NCI-H1092 (cell line): ENCODE data around the gene NKPD1.

Experiments
- DNase-seq: peaks from one replicate; lab custom pipeline; 2025; lab: John Stamatoyannopoulos, UW

NKPD1 gene

DNA sequence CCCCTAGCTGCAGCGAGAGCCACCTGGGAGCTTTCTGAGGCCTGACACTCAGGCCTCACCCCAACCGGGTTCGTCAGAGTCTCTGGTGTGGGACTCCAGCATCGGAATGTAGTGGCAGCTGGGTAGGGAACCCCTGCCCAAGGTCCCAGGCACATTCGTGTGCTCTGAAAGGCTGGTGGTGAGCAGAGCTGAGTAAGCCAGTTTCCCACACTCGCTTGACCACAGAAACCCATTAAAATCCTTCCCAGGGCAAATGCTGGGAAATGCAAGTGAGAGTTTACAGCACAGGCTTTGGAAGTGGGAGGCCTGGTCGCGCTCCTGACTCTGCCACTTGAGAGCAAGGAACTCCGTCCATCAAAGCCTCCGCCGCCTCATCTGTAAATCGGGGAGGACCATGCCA, 13.0 kb upstream of the NKPD1 start:
- DNase-seq, result no peak

DNA sequence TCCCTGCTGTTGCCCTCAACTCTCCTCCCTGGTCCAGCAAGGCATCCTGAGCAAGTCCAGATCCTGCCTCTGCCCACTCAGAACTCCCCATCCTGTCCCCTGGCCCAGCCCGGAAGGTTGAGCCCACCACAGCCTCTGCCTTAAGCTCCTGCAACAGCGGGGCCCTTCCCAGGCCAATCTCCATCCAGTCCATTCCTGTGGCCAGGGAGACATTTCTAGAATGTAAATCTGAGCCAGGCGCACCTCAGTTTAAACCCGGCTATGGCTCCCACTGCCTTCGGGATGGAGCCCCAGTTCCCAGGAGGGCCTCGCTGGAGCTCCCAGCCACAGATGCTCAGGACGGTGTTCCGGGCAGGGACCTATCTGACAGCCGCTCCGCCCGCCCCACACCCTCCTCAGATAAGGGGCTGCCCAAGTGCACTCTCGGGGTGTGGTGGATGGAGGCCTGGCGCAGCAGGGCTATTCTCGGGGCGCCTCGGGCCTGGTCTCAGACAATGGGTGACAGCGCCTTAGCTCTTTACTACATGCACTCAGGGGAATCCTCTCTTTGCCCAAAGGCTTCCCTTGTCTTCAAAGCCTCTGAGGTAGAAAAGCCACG, 11.9 kb upstream of the NKPD1 start:
- no peak for DNase-seq

DNA sequence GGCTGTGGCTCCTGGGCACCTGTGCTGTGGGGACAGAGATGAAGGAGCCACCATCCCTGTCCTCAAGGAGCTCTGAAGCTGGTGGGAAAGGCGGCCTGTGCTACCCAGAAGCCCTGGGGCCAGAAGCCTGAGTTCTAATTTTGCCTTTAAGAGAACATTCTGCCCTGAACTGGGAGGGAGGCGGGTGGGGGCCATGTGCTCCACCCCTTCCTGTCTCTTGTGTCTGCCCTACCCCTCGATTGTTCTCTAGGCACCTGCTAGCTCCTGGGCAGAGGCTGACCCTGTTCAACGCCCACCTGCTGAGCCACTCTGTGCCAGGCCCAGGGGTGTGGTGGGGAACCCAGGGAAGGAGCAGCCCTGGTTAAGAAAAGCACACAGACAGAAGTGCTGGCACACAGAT, 11.4 kb upstream of the NKPD1 start:
- no peak for DNase-seq

DNA sequence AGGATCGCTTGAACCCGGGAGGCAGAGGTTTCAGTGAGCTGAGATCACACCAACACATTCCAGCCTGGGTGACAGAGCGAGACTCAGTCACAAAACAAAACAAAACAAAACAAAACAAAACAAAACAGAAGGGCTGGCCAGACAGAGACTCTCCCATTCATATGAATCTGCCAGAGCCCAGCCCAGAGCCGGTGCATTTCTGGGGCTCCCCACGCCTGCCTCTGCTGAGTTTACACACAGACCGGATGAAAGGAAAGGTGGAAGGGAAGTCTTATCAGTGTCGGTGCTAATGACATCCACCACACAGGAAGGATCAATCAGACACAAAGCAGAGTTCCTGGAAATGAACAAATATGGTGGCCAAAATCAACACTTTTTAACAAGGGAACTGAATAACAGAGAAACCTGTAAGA, 10.4 kb upstream of the NKPD1 start:
- DNase-seq, result no peak

DNA sequence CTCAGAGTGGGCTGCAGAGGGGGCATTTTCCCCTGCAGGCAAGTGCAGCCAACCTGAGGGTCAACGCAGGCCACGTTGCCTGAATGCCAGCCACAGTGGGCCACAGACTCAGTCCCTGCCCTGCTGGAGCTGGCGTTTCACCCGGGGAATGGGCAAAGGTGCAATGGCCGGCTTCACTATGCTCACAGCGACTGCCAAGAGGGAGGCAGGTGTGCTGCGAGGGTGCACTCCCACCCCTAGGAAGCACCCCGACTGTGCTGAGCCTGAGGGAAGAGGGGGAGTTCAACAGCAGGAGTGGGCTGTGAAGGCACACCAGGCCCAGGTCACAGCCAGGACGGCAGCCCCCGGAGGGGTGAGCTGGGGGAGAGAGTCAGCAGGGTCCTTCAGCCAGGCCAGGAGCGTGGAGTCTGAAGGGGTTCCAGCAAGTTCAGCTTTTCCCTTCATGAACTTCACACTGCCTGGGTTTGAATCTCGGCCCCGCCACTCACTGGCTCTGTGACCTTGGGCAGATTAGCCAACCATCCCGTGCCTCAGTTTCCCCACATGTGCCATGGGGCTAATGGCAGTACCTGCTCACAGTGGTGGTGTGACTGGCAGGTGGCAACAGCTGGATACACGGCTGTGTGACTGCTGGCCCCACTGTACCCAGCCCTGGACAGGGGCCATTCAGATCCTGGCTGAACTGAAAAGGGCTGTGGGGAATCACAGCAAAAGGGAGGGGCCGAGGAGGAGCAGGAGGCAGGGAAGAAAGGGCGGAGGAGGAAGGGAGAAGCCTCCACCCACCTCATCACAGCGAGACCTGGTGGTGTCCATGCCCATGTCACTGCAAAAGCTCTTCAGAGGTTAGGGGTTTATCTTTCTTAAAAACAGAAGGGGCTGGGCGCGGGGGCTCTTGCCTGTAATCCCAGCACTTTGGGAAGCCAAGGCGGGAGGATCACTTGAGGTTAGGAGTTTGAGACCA, 9.6 kb upstream of the NKPD1 start:
- no peak for DNase-seq

DNA sequence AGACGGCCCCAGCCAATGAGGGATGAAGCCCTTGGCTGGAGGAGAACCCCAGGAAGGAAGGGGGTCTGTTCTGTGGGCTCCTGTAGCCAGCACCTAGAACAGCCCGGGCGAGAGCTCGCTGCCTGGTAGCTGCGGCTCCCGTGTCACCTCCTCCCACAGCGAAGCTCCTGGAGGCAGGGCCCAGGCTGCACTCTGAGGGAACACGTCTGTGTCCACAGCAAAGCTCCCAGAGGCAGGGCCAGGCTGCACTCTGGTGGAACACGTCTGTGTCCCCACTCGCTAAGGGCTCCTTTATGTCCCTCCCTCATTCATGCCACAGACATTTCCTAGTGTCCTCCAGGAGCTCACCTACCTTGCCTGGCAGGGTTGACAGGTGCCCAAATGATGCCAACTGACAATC, 8.8 kb upstream of the NKPD1 start:
- no peak for DNase-seq

DNA sequence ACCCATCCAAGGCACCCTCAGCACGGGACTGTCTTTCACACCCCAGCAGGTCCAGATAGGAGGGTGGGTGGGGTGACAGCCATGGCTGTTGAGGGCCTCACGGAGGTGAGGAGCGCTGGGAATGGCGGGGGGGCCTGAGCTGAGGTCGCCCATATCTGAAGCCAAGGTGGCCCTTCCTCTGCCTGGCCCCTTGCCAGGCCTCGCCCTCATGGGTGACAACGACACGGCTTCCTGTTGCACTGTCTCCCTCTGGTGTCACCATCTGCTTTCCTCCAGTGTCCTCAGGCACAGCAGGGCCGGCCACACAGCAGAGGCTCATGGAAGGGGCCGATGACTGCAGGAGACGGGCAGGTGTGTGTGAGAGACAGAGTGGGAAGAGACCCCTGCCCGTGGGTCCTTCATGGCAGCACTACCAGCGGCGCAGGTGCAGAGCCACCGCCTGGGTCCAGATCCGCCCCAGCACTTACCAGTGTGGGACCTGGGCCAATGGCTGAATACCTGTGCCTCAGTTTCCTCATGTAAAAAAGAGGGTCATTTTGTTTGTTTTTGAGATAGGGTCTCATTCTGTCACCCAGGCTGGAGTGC, 8.1 kb upstream of the NKPD1 start:
- DNase-seq, result no peak

DNA sequence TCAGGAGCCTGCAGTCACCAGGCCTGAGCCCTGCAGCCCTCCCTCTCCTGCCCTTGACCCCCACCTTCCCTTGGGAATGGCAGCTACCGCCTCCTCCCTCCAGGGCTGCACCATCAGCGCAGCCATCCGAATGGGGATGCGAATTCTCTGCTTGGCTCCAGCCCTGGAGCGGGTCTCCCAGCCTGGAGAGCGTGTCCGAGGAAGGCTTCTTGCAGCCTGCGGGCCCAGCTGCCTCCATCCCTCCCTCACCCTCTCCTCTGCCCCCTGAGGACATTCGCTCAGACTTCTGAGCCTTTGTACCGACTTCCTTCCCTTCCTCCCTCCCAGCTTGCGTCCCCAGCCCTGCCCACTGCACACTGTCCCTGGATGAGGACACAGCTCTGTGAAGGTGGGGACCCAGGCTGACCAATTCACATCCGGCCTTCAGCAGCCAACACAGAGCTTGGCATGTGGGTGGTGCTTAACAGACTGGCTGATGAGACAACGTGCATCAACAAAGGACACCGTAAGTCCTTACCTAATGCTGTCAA, 6.0 kb upstream of the NKPD1 start:
- DNase-seq, result no peak

DNA sequence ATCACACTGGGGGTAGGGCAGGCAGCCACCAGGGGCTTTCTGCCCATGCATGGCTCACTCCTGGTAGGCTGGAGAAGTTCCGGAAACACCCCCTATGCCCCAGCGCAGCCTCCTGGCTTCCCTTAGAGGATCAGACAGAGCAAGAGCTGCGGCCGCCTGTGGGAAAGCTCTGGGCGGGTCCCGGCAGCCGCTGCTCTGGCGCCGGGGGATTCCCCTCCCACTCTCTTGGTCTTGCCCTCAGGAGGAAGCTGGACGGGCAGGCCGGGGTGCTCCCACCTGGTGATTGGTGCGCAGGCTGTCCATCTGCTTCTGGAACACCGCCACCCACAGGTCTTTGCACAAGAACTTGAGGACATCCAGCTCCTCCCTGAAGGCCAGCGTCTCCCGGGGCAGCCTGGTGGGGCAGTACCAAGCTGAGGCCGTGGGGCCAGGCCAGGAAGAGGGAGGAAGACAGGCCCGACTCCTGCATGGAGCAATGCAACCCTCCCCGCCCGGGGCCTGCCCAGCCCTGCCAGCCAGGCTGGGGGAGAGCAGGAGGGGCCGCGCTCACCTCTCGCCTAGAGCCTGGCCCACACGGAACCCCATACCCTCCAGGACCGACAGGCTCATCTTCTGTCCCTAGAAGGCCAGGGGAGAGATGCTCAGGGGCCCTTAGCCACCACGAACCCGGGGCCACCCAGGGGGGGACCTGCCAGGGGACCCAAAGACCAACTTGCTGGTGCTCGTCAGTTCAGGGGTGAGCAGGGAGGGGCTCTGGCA, 4.0 kb upstream of the NKPD1 start:
- no peak for DNase-seq

DNA sequence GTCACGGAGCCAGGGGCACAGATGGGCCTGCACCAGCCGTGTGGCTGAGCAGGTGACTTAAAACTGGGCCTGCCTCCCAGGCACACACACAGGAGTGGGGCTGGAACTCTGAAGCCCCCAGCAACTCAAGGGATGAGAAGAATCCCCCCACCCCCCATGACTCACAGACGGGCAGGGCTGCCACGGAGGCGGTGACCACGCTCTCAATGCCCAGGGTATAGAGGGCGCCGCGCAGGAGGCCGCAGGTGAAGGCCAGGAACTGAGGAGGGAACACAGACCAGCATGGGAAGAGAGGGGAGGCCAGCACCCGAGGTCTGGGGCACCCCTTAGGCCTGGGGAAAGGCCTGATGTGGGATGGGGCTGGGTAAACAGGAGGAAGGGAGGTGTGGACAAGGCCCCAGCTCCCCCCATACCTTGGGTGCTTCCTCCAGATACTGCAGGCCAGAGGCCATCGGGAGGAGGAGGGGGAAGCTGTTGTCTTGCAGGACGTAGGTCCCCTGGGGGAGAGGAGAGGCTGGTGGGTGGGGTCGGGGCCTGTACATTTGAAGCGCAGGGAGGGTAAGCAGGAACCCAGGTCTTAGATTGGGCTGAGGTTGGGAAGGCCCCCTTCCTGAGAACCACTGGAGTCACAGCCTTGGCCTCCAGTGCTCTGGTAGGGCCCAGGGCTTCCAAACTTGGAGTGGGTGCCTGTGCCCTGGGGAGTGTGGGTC, 3.1 kb upstream of the NKPD1 start:
- DNase-seq, result no peak

DNA sequence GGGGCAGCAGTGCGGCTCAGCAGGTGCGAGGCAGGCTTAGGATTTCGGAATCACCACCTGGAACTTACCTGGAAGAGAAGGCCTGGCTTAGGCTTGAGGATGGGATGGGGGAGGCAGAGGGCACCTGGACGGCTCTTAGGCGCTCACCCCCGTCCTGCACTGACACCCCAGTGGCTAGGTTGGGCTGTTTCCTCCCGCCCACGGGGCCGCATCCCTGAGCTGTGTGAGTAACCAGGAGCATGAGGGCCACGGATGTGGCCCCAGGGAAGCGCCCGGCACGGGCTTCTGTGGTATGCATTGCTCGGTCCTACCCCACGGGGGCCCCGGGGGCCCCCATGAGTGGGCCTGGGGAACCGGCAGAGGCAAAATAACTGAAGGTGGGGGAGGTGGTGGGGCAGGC, 2.4 kb upstream of the NKPD1 start:
- DNase-seq, result no peak

DNA sequence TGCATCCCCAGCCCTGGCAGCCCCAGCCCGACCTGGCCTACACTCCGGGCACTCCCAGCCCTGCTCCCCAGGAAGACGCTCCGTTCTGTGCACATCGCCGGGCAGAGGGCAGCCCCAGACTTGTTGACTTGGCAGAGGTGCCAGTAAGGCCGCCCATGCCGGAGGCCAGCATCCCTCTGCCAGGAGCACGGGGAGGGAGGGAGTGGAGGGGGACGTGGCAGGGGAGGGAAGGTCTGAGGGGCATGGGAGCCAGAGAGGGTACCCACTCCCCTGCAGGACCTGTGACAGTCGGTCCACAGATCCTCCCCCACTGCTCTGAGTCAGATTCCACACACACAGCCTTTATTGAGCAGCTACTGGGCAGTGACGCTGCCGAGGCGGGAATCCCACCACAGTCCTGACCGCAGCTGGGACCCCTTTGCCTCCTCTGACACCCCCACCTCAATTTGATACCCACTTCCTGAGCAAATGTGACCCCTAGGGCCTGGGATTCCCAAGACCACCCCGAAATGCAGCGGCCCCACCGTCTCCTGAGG, 1.9 kb upstream of the NKPD1 start:
- DNase-seq, result no peak

DNA sequence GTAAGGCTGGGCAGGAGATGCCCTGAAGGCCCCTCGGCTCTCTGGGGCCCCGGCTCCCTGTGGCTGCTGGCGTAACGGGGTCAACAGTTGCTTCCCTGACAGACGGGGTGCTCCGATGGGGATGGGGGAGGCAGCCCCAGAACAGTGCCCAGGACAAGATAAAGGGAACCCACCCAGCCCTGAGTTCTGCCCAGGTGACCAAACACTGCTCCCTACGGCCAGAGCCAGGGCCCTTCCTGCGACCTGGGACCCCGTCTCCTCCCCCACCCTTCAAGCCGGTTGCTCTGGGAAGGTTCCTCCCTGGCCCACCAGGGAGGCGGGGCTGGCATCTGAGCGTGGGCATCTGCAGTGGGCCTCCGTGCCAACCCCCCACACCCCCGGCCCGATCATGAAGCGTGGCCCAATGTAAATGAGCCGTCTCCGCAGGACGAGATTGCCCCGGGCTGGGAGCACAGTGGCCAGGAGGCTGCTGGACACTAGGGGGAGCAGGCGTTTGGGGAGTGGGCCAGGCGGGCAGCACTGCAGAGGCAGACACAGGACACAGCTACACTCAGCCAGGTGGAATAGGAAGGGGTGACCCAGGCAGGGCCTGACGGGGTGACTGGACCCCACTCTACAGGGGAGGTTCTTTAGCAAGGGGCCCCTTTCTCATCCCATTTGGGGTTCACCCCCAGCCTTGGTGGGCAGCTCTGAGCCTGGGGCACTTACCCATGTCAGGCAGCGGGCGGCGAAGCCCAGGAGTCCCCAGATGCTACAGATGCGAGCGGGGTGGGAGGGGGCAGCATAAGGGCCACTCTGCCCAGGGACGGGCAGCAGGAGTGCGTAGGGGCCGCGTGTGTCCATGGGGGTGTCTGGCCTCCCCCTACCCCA, 1.2 kb upstream of the NKPD1 start:
- DNase-seq, result no peak

DNA sequence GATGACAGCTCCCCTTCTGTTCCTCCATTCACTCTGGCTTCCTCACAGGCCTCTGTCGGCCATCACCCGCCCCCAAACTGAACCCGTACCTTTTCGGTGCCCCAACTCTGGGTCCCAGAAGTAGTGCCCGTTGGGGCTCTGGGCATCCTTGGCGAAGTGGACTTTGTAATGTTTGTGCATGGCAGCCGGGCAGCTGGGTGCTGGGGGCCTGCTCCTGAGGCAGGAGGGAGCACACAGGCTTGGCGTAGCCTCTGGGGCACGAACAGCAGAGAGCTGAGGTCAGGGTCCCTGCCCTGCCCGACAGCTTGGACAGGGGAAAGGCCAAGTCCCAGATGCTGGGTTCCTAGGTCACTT, 834 bp downstream of the NKPD1 start:
- no peak for DNase-seq

DNA sequence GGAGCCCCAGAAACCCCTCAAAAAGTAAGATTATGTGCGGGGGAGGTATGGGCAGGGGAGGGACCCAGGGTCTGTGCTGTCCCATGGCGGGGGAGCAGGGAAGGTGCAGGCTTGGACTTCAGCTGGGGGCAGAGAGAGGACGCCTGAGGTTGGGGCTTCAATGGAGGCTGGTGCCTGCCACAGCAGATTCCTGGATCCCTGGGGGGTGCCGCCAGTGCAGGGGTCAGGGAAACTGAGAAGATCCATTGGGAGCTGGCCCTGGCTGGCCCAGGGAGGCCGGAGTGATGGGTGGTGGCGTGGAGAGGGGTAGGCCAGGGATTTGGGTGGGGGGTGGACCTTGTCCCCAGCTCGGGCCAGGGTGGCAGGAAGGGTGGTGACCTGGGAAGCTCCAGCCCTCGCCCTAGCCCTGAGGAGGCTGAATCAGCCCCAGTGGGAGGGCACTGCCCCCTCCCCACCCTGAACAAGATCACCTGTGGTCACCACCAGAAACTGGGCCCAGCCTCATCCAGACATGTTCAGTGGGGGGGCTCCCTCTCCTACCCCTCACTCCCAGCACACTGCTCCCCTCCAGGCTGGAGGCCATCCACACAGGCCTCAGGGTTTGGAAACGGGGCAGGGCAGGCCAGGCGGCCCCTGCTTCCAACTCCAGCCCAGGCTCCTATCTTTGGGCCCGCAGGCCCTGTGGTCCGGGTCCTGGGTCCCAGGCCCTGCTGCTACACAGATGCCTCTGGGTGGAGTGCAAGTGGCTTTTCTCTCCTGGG, 1.4 kb downstream of the NKPD1 start:
- DNase-seq, result no peak

DNA sequence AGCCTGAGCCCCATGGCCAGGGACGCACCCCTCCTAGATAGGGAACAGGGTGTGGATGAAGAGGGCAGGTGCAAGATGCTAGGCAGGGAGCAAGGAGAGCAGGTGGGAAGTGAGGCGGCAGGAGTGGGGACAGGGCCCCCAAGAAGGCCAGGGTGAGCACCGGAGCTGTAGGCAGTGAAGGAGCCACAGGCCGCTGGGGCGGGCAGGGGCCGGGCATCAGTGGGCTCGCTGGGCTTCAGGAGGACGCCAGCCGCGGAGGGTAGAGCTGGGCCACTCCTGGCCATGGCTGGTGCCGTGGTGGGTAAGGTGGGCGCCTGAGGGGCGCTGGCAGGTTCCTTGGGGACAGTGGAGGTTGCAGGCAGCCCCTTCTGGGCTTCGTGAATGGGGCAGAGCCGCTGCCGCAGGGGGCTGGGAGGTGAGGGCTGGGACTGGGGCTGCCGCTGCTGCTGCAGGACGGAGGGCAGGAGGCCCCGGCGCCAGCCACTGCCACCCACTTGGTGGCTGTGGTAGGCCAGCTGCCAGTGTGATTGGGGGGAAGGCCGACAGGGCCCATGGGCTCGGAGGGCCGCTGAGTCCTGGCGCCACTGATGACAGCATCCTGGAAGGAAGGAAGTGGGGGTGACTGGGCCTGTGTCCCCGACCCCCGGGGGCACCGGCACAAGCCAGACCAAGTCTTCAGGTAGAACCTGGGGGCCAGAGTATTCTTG, 2.1 kb downstream of the NKPD1 start:
- DNase-seq, result no peak

DNA sequence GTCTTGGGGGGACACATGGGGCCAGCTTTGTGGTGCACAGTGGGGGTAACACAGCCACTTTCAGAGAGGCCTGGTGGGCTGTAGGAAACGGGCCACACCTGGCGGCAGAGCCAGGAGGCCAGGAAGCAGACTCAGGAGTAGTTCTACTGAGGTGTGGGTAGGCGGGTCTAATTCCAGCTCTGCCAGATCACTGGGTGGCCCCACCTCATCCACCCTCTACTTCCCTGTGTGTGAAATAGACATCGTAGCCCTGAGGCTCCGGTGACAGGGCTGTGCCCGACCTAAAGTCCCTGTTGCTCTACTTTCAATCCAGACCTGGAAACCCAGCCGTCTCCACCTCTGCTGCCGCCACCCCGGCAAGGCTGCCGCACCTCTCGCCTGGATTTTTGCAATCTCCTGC, 4.0 kb downstream of the NKPD1 start:
- no peak for DNase-seq

DNA sequence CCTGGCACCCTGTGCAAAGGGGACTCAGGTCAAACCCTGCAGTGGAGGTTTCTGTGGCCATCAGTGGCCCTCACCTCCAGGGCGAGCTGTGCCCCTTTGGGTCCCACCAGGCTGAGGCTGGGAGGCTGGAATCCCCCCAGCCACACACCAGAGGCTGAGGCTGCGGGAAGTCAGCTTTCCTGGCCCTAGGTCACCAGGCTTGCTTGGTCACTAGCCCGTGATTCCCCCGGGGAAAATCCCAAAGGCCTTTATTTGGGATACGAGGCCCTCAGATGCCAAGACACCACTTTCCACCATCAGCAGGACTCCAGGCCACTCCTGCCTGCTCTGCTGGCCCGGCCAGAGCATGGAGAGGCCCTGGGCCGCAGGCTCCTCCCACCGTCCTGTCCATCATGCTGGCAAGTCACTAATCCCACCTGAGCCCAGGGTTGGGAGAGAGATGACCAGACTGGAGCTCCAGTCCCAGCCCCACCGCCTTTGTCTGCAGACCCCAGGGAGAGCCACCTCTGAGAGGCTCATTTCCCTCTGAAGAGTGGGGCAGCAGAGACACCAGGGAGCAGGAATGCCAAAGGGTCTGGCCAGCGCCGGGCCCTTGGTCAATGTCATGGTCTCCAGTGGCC, 4.7 kb downstream of the NKPD1 start:
- no peak for DNase-seq
